ENCODE measurements around the gene NT5C1B.

Gene NT5C1B

DNA sequence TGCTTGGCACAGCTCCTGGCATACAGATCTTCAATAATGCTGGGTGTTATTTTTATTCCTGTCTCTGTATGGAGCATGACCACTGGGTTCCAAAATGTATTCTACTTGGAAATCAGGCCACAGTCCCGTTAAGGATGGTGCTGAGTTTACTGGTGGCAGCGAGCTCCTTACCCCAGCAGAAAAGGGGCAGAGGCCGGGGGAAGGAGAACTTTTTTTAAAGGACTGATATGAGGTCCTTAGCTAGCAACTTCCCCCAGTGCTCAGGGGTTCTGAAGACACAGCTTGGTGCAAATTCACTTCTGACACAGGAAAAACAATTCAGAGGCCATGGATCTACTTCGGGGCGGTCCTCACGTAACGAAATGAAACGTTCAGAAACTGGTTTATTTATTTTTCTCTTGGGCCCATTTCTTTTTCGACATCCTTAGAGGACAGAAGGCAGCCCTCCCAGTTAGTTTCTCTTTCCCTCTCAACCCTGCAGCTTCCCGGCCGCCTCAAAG, 29.8 kb downstream of the NT5C1B start:
- peak overlapping the region; percentile 94 for H3K4me2 ChIP-seq (ENCODE audit: low read length)
- peak overlapping the region; percentile 78 for H3K4me3 ChIP-seq (ENCODE audit: low read depth, low read length)
- no peaks in the 10 kb centered on the region for H3K27me3 ChIP-seq (ENCODE audit: control insufficient read depth, insufficient read depth, low read length)
- H2AFZ ChIP-seq, result peak overlapping the region; percentile 92
- H3K4me1 ChIP-seq, result peaks cover 13% of the 10 kb centered on the region
- peak overlapping the region; percentile 81 for H3K9ac ChIP-seq
- TF ChIP-seq, protein P1, sequence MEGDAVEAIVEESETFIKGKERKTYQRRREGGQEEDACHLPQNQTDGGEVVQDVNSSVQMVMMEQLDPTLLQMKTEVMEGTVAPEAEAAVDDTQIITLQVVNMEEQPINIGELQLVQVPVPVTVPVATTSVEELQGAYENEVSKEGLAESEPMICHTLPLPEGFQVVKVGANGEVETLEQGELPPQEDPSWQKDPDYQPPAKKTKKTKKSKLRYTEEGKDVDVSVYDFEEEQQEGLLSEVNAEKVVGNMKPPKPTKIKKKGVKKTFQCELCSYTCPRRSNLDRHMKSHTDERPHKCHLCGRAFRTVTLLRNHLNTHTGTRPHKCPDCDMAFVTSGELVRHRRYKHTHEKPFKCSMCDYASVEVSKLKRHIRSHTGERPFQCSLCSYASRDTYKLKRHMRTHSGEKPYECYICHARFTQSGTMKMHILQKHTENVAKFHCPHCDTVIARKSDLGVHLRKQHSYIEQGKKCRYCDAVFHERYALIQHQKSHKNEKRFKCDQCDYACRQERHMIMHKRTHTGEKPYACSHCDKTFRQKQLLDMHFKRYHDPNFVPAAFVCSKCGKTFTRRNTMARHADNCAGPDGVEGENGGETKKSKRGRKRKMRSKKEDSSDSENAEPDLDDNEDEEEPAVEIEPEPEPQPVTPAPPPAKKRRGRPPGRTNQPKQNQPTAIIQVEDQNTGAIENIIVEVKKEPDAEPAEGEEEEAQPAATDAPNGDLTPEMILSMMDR (IDR thresholded peaks at IDR 0.05), result no peak
- peaks cover 4% of the 10 kb centered on the region for H3K79me2 ChIP-seq
- no peaks in the 10 kb centered on the region for H3K9me3 ChIP-seq (ENCODE audit: control insufficient read depth, low read length)
- H3K27ac ChIP-seq, result peak overlapping the region; percentile 94
- no peaks in the 10 kb centered on the region for H3K36me3 ChIP-seq (ENCODE audit: control insufficient read depth, insufficient read depth, low read length)

DNA sequence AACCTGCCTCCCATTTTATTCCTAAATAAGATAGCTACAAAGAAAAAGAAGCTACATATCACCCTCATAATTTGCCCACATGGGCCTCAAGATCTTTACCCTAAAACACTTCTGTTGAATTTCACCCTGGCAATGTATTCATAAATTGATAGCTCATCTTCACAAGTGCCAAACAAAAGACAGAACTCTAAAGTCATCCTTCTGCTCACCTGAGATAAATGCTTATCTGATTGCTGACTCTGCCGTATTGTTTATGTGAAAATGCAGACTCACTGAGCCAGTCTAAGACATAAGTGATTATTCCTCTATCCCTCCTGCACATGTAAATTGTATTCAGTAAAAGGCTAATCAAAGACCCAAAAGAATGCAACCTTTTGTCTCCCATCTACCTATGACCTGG, 30.9 kb downstream of the NT5C1B start:
- Histone ChIP-seq H3K9ac (no peak overlapping the region), H3K4me3 (ENCODE audit: low read depth, low read length) (no peak overlapping the region), H3K36me3 (ENCODE audit: control insufficient read depth, insufficient read depth, low read length) (no peaks in the 10 kb centered on the region), H3K4me1 (peaks cover 13% of the 10 kb centered on the region), H3K79me2 (peaks cover 8% of the 10 kb centered on the region), H3K27ac (peak overlapping the region; percentile 94), H3K4me2 (ENCODE audit: low read length) (no peak overlapping the region), H3K27me3 (ENCODE audit: control insufficient read depth, insufficient read depth, low read length) (no peaks in the 10 kb centered on the region), H3K9me3 (ENCODE audit: control insufficient read depth, low read length) (no peaks in the 10 kb centered on the region), H2AFZ (no peak overlapping the region)
- TF ChIP-seq, protein P1 (IDR thresholded peaks at IDR 0.05), result no peak

DNA sequence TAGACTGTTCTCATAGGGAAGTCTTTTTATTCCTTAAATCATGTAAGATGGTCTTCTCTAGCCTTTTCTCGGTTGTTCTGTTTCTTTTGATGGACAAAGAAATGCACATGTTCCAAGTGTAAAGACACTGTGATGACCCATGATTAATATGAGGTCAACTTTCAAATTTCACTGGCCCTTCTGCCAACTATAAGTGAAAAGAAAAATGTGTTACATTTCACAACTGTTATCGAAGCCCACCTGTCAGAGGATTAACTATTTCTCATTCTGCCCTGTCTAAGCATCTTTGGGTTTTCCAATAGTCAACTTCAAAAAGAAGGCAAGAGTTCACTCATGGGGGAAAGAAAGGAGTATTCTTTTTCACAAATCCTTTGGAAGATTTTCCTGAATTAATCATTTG, 32.2 kb downstream of the NT5C1B start:
- Histone ChIP-seq H3K9ac (no peak overlapping the region), H3K36me3 (ENCODE audit: control insufficient read depth, insufficient read depth, low read length) (no peaks in the 10 kb centered on the region), H3K79me2 (peaks cover 16% of the 10 kb centered on the region), H3K4me2 (ENCODE audit: low read length) (no peak overlapping the region), H3K27ac (no peak overlapping the region), H3K9me3 (ENCODE audit: control insufficient read depth, low read length) (no peaks in the 10 kb centered on the region), H2AFZ (no peak overlapping the region), H3K4me3 (ENCODE audit: low read depth, low read length) (no peak overlapping the region), H3K4me1 (peaks cover 13% of the 10 kb centered on the region), H3K27me3 (ENCODE audit: control insufficient read depth, insufficient read depth, low read length) (no peaks in the 10 kb centered on the region)
- TF ChIP-seq, protein P1 (IDR thresholded peaks at IDR 0.05), result no peak

DNA sequence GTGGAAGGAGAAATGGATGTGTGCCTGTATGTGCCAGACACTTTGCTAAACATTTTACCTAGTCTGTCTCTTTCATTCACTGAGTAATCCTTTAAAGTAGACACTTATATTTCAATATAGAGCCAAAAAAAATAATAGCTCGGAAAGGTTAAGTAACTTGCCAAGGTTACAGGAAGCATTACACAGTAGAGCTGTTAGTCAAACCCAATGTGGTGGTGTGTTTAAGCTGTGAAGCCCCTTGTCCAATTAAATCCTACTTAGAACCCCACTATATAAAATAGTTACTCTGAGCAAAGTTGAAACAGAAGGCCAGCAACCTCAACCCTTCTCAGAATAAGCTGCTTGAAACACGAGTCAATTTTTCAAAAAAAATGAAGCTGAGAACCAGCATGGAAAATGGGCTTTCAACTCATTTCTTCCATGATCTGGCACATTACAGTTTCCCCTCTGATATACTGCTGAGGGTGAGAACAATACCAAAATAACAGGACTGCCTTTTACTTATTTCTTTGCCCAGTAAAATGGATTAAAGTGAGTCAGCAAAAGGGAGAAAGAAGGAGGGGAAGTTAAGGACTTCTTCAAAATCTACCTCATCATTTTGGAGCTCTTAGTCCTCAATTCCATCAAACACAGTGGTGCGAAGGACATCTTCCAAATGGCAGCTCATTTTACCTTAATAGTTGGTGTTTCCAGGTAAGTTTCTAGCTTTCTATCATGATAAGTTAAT, 36.9 kb downstream of the NT5C1B start:
- no peaks in the 10 kb centered on the region for H3K36me3 ChIP-seq (ENCODE audit: control insufficient read depth, insufficient read depth, low read length)
- peaks cover 40% of the 10 kb centered on the region for H3K79me2 ChIP-seq
- H3K9me3 ChIP-seq (ENCODE audit: control insufficient read depth, low read length), result no peaks in the 10 kb centered on the region
- no peak overlapping the region for H3K4me3 ChIP-seq (ENCODE audit: low read depth, low read length)
- no peak overlapping the region for H2AFZ ChIP-seq
- H3K9ac ChIP-seq, result no peak overlapping the region
- peaks cover 4% of the 10 kb centered on the region for H3K4me1 ChIP-seq
- no peak overlapping the region for H3K27ac ChIP-seq
- no peak overlapping the region for H3K4me2 ChIP-seq (ENCODE audit: low read length)
- TF ChIP-seq, protein P1 (IDR thresholded peaks at IDR 0.05), result no peak
- no peaks in the 10 kb centered on the region for H3K27me3 ChIP-seq (ENCODE audit: control insufficient read depth, insufficient read depth, low read length)

DNA sequence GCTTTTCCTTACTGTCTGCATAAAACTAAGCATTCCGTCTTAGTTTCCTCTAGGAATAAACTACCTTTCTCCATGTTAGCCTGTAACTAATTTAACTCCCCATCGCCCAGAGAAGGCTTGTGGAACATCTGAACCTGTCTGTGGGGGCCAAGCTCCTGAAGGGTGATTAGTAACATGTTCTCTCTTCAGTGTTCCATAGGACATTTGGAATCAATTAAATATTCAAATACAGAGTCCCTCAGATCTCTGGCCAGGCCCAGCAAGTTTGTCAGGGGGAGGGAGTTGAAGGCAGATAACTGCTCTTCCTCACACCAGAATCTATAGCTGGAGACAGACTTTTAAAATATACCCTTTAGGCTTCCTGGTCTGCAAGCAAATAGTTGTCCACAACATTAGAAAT, 37.7 kb downstream of the NT5C1B start:
- TF ChIP-seq, protein P1 (IDR thresholded peaks at IDR 0.05), result no peak
- Histone ChIP-seq H3K4me2 (ENCODE audit: low read length) (no peak overlapping the region), H3K9me3 (ENCODE audit: control insufficient read depth, low read length) (no peaks in the 10 kb centered on the region), H2AFZ (no peak overlapping the region), H3K27me3 (ENCODE audit: control insufficient read depth, insufficient read depth, low read length) (no peaks in the 10 kb centered on the region), H3K4me1 (peaks cover 6% of the 10 kb centered on the region), H3K79me2 (peaks cover 40% of the 10 kb centered on the region), H3K27ac (no peak overlapping the region), H3K36me3 (ENCODE audit: control insufficient read depth, insufficient read depth, low read length) (no peaks in the 10 kb centered on the region), H3K9ac (no peak overlapping the region), H3K4me3 (ENCODE audit: low read depth, low read length) (no peak overlapping the region)
